Measurements from ENCODE around the gene RAB39A.
"Not testable (repeated sequence)": the region's sequence is repeated elsewhere in the genome, so short reads cannot be mapped to it uniquely, and the experiment has no call there.

Gene RAB39A, protein sequence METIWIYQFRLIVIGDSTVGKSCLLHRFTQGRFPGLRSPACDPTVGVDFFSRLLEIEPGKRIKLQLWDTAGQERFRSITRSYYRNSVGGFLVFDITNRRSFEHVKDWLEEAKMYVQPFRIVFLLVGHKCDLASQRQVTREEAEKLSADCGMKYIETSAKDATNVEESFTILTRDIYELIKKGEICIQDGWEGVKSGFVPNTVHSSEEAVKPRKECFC

DNA sequence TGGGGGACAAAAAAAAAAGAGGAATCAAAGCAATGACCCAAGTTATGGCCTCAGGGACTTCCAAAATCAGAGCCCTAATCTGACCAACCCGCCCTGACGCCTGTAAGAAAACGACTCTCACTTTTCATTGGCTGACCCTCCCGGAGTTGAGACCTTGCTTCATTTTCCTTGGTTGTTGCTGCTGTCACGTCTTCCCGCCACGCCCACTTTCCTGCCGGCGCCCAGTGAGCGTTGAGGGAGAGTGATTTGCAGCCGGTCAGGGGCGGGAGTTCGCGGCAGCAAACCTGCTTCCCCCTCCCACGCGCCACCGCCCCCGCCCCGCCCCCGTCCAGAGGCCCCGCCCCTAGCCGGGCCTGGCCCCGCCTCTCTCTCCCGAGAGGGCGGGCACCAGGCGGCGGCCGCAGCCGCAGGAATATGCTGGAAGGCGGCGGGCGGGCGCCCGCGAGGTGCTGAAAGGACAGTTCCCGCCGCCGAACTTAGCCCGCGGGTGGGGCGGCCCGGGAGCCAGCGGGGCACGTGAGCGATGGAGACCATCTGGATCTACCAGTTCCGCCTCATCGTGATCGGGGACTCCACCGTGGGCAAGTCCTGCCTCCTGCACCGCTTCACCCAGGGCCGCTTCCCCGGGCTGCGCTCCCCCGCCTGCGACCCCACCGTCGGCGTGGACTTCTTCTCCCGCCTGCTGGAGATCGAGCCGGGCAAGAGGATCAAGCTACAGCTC, at the start of gene RAB39A:
Gene RAB39A (plus strand): TSS at position 403 of the 721 bp plus-strand sequence. CDS start 121 bp downstream, at position 524.
- DNase-seq, result peak; percentile 92

DNA sequence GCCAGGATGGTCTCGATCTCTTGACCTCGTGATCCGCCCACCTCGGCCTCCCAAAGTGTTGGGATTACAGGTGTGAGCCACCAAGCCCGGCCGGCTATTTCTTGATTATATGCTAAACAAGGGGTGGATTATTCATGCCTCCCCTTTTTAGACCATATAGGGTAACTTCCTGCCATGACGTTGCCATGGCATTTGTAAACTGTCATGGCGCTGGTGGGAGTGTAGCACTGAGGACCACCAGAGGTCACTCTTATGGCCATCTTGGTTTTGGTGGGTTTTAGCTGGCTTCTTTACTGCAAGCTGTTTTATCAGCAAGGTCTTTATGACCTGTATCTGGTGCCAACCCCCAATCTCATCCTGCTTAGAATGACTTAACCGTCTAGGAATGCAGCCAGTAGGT, 46.8 kb upstream of the RAB39A start:
- not testable (repeated sequence) for DNase-seq

DNA sequence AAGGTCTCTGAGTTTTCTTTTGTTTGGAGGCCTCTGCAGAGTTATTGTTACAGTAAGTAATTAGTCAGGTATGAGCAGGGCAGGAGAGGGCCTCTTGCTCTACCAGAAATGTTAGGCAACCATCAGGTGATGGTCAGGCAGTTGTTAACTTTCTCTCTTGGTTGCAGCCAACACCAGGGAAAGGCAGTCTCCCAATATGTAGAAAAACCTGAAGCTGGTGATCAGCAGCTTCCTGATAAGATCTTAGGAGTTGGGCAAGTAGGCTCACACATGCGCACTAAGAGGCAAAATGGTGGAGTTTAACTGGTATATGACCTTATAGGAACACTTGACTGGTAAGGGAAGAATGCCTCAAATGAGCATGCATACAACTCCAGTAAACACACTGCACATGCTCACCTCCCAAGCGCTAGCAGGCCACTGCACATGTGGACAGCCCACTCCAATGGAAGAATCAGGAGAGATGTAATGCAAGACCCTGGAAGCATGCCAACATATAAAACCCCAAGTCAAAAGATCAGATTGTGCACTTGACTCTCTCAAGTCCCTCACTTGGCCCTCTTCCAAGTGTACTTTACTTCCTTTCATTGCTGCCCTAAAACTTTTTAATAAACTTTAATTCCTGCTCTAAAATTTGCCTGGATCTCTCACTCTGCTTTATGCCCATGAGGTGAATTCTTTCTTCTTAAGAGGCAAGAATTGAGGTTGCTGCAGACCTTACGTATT, 46.0 kb upstream of the RAB39A start:
- DNase-seq, result no peak

DNA sequence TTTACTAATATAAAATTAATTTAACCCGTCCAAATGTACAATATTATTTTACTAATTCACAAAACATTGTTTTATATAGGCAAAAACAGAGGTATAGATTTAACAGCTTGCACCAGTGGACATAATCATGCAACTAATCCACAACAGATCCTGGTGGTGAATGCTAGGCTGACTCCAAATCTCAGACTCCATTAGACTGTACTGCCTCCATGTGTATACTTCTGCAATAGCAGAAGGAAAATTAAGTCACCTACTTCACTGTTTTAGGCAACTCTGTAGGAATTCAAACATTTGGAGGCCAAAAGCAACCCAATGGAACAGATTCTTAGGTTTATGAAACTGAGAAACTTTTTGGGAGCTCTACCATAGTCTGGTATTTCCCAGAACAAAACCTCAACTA, 30.0 kb upstream of the RAB39A start:
- DNase-seq, result peak; percentile 24

DNA sequence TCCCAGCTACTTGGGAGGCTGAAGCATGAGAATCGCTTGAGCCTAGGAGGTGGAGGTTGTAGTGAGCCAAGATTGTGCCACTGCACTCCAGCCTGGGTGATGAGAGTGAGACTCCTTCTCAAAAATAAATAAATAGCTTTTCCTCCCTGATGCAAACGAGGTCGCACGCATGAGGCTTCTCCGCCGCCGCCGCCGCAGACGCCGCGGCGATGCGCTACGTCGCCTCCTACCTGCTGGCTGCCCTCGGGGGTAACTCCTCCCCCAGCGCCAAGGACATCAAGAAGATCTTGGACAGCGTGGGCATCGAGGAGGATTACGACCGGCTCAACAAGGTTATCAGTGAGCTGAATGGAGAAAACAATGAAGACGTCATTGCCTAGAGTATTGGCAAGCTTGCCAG, 20.0 kb upstream of the RAB39A start:
- DNase-seq, result no peak

DNA sequence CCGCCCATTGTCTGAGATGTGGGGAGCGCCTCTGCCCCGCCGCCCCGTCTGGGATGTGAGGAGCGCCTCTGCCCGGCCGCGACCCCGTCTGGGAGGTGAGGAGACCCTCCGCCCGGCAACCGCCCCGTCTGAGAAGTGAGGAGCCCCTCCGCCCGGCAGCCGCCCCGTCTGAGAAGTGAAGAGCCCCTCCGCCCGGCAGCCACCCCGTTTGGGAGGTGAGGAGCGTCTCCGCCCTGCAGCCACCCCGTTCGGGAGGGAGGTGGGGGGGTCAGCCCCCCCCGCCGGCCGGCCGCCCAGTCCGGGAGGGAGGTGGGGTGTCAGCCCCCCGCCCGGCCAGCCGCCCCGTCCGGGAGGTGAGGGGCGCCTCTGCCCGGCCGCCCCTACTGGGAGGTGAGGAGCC, 15.8 kb upstream of the RAB39A start:
- DNase-seq, result not testable (repeated sequence)

DNA sequence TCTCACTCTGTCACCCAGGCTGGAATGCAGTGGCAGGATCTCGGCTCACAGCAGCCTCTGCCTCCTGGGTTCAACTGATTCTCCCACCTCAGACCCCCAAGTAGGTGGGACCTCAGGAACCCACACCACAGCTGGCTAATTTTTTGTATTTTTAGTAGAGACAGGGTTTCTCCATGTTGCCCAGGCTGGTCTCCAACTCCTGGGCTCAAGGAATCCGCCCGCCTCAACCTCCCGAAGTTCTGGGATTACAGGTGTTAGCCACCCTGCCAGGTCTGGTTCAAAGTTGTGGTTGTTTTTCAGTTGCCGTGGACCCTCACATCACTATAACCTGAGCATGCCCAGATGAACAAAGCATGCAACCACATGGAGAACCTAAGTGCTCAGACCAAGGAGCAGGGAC, 13.0 kb upstream of the RAB39A start:
- DNase-seq, result no peak

DNA sequence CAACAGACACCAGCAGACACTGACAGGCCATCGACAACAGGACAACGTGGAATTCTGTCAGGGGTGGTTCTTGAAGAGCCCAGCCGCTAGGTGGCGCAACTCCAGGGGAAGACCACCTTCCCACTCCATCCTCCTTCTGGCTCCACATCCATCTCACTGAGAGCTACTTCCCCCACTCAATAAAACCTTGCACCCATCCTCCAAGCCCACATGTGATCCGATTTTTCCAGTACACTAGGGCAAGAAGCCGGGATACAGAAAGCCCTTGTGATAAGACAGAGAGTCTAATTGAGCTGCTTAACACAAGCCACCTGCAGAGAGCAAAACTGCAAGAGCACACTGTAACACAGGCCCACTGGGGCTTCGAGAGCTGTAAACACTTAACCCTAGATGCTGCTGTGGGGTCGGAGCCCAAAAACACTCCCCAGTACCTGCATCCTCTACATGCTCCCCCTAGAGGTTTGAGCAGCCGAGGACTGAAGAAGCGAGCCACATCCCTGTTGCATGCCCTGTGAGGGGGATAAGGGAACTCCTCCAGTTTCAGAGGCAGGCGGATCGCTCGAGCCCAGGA, 11.5 kb upstream of the RAB39A start:
- DNase-seq, result peak; percentile 45

DNA sequence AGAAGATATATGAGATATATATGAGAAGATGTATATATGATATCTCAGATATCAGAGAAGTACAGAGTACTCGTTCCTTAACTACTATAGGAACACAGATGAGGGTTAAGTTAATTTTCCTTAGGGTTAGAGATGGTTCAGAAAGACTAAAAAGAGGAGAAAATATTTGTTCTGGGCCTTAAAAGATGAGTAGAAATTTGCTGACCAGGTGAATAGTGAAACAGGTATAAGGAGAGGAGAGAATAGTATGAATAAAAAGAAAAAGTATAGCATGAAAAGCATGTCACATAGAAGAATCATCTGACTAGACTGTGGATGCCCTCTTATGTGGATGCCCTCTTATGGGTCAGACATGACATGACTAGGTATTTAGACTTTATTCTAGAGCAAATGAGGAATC, 6.3 kb upstream of the RAB39A start:
- DNase-seq, result no peak

DNA sequence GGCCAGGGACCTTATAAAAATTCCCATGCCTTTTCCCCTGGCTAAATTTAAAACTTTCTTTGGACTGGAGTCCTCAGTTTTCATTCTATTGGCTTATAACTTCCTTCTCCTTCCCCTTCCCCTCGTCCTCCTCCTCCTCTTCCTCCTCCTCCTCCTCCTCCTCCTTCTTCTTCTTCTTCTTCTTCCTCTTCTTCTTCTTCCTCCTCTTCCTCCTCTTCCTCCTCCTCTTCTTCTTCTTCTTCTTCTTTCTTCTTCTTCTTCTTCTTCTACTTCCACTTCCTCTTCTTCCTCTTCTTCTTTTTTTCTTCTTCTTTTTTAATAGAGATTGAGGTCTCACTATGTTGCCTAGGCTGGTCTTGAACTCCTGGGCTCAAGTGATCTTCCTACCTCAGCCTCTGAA, 4.7 kb upstream of the RAB39A start:
- not testable (repeated sequence) for DNase-seq

DNA sequence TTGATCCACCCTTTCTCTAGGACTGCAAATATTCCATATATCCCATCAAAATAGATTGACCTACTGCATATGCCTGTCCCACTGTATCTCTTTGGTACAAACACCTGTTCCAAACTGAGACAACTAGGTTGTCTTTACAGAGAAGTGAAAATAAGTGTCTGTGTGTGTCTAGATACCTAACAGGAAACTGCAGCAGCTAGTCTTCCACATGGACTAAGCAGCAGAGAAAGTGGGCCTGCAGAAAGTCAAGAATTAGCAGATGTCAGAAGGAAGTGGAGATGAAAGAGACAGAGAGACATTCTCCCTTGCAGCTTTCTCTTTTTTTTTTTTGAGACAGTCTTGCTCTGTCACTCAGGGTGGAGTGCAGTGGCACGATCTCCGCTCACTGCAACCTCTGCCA, 3.9 kb upstream of the RAB39A start:
- DNase-seq, result no peak

DNA sequence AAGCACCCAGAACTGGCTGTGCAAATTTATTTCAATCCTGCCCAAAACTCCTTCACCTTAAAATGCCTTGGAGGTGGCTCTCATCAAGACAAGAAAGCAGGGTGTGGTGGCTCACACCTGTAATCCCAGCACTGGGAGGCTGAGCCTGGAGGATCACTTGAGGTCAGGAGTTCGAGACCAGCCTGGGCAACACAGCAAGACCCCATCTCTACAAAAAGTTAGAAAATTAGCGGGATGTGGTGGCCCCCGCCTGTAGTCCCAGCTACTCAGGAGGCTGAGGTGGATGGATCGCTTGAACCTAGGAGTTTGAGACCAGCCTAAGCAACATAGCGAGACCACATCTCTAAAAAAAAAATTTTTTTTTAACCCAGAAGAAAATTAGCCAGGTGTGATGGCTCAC, 689 bp upstream of the RAB39A start:
- DNase-seq, result no peak

DNA sequence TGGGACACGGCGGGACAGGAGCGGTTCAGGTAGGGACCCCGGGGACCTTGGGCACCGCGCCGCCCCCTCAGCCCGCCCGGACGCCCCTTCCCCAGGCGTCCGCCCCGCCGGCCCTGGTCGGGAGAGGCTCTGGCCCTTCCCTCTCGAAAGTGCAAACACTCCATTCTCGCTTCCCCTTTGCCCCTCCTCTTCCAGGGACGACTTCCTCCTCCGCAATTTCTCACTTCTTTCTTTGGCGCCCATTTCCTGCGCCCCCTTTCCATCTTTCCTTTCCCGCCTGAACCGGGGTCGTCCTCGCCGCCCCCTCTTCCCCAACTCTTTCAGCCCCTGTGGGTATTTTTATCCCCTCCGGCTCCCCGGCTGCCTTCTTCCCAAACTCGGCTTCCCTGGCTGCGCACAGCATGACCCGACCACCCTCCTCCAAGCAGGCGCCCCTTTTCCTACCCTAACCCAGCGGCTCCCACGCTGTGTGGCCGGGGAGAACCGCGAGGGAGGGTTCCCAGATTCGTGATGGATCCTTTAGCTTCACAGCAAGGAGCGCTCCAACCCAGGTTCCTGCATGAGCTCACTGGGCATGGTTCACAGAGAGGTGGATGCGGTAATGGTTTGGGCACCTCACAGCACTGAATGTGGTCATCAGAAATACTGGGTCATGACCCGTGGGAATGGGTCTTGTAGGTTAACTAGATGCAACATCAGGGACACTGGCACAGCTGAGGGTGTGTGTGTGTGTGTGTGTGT, 689 bp downstream of the RAB39A start:
- DNase-seq, result peak; percentile 13

DNA sequence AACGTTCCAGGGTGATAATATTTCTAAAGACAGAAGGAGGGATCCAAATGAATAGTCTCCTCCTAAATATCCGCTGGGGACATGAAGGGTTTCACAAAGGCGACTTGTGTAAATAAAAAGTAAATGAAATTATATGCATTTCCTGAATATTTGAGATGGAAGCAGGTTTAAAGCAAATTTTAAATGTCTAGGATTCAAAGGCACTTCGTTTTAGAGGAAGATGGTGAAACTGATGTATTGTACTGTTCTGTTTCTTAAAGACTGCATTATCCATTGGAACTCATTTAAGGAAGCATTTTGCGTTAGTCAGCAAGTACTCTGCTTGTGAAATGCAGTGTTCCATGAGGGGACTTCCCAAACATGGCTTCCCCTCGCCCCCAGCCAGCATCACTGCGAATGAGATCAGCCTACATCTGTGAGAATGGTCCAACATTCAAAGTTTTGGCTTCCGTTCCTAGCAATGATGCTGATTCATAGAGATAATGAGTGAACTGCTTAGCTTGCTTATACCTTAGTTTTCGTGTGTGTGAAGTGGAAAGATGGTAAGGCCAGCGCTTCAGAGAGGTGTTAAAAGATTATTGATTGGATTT, 1.5 kb downstream of the RAB39A start:
- peak; percentile 21 for DNase-seq

DNA sequence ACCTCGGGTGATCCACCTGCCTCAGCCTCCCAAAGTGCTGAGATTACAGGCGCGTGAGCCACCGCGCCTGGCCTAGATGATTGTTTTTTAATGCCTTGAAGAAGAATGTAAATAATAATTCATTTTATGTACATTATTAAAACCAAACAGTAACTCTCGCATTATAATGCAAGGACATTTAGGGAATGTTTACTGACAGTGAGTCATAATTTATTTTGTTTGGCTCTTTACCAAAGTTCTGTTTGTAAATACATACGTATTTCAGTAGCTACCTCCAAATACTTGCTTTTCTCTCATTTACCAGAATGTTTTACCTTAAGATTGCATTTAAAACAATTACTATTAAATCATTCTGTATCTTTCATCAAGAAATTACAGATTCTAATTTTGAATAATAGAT, 3.0 kb downstream of the RAB39A start:
- DNase-seq, result no peak

DNA sequence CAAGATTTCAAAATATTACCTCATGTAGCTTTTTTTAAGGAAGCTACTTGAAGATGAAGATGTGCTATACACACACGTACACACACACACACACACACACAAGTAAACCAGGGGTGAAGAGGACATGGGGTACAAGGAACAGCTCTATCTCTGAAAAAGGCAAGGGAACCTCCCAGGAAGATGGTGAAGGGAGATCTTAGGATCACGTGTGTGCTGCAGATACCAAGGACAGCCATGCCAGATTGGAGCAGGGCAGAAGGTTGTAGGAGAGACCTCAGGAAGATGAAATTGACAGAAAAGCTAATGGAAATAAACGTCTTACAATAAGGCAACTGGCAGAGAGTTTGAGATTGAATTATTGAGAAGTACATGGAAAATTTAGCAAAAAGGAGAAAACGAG, 19.7 kb downstream of the RAB39A start:
- DNase-seq, result no peak

DNA sequence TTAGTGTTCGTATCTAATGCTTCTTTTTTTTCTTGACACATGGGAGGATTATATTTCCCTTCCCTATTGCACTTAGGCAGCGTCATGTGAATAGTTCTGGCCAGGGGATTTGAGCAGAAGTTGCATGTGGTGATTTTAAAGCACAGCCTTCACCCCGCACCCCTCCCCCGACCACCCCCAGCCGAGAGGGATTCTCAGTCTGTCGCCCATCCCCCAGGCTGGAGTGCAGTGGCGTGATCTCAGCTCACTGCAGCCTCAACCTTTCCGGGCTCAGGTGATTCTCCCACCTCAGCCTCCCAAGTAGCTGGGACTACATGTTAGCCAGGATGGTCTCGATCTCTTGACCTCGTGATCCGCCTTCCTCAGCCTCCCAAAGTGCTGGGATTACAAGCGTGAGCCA, 20.1 kb downstream of the RAB39A start:
- DNase-seq, result not testable (repeated sequence)

DNA sequence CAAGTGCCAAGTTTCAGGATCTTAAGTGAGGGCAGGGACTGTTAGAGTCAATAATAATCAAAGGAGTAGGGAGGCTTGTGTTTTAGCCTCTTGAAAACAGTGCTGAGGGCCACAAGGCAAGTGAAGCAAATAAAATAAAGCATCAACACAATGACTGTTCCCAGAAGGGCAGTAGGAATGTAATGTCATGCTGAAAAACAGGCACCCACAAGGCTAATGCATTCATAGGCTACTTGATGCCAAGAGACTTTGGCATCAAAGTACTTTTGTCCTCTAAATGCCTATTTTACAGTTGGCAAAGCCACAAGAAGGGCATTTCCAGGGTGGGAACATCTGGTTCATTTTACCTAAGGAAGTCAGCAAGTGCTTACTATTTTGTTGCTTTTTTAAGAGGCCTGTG, 22.9 kb downstream of the RAB39A start:
- no peak for DNase-seq

DNA sequence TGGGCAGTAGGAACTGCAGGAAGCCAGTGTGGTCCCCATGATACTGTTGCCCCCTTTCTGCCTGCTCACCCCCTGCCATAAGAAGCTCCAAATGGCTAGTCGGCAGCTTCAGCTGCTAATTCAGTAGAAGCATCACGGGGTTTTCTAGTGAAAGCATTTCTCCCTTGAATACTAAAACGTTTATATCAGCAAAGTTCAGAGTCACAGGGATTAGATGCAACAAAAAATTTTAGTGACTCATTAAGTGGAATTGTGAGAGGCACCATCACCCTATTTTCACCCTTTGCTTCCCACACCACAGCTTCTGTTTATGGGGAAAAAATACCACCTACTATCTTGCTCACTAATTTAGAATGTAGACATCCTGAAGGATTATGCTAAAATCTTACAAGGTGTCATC, 25.2 kb downstream of the RAB39A start:
- DNase-seq, result no peak

DNA sequence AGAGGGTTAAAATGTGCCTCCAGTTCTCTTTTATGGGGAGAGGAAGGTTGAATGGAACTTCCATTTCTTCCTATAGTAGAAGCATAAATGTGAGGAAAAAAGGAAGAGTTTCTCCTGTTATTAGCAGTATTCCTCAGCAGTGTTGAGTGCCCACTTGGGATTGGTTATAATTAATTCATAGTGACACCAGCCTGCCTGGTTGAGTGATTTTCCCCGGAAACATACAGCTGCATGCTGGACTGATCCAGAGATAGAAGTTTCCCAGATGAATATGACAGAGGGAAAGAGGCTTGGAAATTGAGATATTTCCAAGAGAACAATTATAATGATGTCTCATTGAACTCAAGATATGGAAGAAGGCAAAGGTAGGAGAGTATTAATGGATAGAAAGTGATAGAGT, 28.3 kb downstream of the RAB39A start:
- no peak for DNase-seq

DNA sequence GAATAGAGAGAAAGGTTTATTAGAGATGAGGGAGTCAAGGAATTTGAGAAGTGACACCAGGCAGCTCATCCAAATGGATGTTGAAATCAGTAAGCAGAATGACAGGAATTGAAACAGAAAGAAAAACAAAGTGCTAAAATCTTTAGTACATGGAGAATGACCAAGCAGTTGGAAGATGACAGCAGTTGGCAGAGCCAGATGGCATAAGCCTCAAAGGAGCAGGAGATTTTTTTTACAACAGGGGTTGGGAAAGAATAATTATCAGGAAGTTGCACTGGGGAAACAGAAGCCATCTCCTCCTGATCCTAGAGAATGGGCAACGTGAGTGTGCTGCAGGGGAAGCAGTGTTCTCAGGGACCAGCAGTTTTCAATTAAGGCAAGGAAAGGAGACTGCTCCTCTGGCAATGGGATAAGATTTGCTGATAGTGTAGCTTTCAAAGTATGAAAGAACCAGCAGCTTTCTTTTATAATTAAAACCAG, 28.9 kb downstream of the RAB39A start:
- DNase-seq, result peak; percentile 13

DNA sequence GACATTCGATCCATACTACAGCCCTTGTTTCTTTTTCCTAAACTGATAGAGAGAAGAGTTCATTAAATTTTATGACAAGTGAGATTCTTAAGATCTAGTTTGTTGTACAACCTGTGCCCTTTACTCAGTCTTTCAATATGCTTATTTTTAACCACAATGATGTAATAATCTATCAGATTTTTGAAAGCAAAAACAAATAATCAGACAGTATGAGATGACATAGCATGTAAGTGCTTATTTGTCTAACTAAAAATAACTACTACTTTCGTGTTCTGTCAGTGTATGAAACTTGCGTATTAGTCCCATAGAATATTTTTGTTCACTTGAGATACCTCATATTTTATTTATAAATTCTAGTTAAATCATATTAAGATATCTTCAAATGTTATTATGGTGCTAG, 33.2 kb downstream of the RAB39A start:
- no peak for DNase-seq

DNA sequence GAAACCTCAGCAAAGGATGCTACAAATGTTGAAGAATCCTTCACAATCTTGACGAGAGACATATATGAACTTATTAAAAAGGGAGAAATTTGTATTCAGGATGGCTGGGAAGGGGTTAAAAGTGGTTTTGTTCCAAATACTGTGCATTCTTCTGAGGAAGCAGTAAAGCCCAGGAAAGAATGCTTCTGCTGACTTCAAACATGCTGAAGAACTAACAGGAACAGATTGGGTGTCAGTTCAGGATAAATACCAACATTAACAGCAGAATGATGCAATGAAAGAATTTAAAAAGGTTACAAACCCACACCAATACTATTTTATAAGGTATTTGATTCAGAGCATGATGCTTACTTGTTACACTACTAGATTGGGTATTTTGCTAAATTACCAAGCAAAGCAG, 33.9 kb downstream of the RAB39A start:
- DNase-seq, result no peak

All from activated CD4-positive, alpha-beta T cell treated with anti-CD3 and anti-CD28 coated beads, Interleukin-2, Interleukin-6, amounts not matched to agents 100 ng/mL and 50 ng/mL, durations not matched to agents 16 hours and 8 hours (primary cell).